ENCODE results near the gene TBC1D9B.

GRCh38 chr5:179867079-179867465, 40.6 kb downstream of the TBC1D9B start:
- TF ChIP-seq CTCF (IDR thresholded peaks at IDR 0.05; ENCODE audit: low read depth, low read length, poor library complexity, severe bottlenecking), result no peak
- TF ChIP-seq EZH2phosphoT487 (IDR thresholded peaks at IDR 0.05; ENCODE audit: borderline replicate concordance, low read length), result no peak

Measured in DOHH2 (cell line).